ENCODE measurements around the gene SV2B. TPM values are rescaled to one million over a fixed set of nuclear protein-coding genes. Genes with fewer than 3 reads are reported as not detected.
A peak's percentile ranks its signal among the peaks of the same experiment; 100 is the strongest.

The SV2B gene
- total RNA-seq, 1 donor from 2014 or later = not detected

DNA sequence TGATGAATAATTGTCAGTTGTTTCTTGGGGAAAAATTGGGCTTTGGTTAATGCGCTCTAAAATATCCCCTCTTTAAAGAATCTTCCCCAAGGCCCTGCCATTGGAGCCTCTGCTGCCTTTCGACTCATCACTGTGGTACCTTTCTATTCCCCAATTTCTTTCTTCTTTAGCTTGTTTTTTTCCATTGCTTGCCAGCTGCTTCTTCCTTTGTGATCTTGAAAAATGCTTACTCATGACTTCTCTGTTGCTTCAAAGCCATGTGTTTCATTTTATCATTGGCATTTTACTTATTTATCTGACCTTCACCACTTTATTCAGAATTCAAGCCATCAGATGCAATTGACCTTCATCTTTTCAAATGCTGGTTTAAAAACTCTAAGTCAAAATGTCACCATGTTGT, 84.4 kb downstream of the SV2B start:
- Histone ChIP-seq H3K79me2 (ENCODE audit: insufficient read depth, low read length) (no peaks in the 10 kb centered on the region), H2AFZ (ENCODE audit: low read depth, low read length) (no peak overlapping the region), H3K36me3 (ENCODE audit: insufficient read depth, low read length) (no peaks in the 10 kb centered on the region), H3K9me3 (ENCODE audit: insufficient read depth, low read depth, low read length) (no peaks in the 10 kb centered on the region), H3K4me3 (ENCODE audit: insufficient read depth, low read depth, low read length) (no peak overlapping the region), H4K20me1 (ENCODE audit: insufficient read depth, low read length) (no peaks in the 10 kb centered on the region), H3K9ac (ENCODE audit: low read length) (no peak overlapping the region), H3K4me2 (ENCODE audit: low read length) (no peak overlapping the region), H3K27ac (ENCODE audit: low read depth, low read length) (no peak overlapping the region), H3K27me3 (ENCODE audit: insufficient read depth, low read length) (no peaks in the 10 kb centered on the region), H3K4me1 (ENCODE audit: insufficient read depth, low read length) (no peaks in the 10 kb centered on the region)
- no peak overlapping the region for H3K27ac Mint-ChIP-seq (ENCODE audit: unreplicated experiment)
- no peaks in the 10 kb centered on the region for H3K36me3 Mint-ChIP-seq (ENCODE audit: low read depth, unreplicated experiment)
- H3K4me3 Mint-ChIP-seq (ENCODE audit: unreplicated experiment) = no peak overlapping the region
- TF ChIP-seq, protein P1, sequence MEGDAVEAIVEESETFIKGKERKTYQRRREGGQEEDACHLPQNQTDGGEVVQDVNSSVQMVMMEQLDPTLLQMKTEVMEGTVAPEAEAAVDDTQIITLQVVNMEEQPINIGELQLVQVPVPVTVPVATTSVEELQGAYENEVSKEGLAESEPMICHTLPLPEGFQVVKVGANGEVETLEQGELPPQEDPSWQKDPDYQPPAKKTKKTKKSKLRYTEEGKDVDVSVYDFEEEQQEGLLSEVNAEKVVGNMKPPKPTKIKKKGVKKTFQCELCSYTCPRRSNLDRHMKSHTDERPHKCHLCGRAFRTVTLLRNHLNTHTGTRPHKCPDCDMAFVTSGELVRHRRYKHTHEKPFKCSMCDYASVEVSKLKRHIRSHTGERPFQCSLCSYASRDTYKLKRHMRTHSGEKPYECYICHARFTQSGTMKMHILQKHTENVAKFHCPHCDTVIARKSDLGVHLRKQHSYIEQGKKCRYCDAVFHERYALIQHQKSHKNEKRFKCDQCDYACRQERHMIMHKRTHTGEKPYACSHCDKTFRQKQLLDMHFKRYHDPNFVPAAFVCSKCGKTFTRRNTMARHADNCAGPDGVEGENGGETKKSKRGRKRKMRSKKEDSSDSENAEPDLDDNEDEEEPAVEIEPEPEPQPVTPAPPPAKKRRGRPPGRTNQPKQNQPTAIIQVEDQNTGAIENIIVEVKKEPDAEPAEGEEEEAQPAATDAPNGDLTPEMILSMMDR (IDR thresholded peaks at IDR 0.05; ENCODE audit: insufficient read depth, low read depth, low read length) = no peak
- no peaks in the 10 kb centered on the region for H3K9me3 Mint-ChIP-seq (ENCODE audit: unreplicated experiment)
- peaks cover 5% of the 10 kb centered on the region for H3K27me3 Mint-ChIP-seq (ENCODE audit: low read depth, unreplicated experiment)
- FAIRE-seq = no peak
- DNase-seq (ENCODE audit: low read depth) = no peak
- H3K4me1 Mint-ChIP-seq (ENCODE audit: low read depth, unreplicated experiment) = no peaks in the 10 kb centered on the region

DNA sequence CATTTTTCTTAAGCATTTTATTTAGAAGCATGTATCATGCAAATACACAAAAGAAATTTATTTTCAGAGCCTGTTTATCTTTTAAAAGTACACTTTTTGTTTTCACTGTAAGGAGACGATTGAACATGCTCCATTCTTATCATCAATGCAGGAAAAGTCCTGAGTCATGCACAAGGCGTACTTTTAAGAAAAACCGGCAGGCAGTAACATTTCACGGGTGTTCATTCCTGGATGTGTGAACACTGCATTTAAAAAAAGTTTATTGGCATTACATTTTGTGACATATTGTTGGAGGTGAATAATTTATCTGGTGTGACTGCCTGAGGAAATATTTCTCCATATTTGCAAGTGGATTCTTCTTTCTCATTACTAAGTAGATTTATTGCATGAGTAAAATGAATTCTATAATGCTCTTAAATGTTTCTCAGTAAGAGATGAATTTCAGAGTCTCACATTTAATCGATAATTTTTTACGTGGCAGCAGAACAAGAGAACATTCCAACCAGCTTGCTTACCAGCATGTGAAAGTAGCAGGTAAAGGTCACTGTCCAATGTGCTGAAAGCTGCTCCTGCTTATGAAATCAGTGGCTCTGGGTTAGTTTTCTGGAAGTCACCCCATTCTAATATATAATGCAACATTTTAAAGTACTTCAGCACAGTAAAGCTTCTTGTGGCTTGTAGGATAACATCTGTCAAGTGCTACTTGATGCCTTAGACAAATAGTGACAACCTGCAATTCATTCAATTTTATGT, 87.0 kb downstream of the SV2B start:
- Histone ChIP-seq H3K4me3 (ENCODE audit: insufficient read depth, low read depth, low read length) (no peak overlapping the region), H3K79me2 (ENCODE audit: insufficient read depth, low read length) (no peaks in the 10 kb centered on the region), H3K36me3 (ENCODE audit: insufficient read depth, low read length) (no peaks in the 10 kb centered on the region), H4K20me1 (ENCODE audit: insufficient read depth, low read length) (no peaks in the 10 kb centered on the region), H3K9me3 (ENCODE audit: insufficient read depth, low read depth, low read length) (no peaks in the 10 kb centered on the region), H3K9ac (ENCODE audit: low read length) (no peak overlapping the region), H3K4me1 (ENCODE audit: insufficient read depth, low read length) (no peaks in the 10 kb centered on the region), H3K27ac (ENCODE audit: low read depth, low read length) (no peak overlapping the region), H3K4me2 (ENCODE audit: low read length) (no peak overlapping the region), H2AFZ (ENCODE audit: low read depth, low read length) (no peak overlapping the region), H3K27me3 (ENCODE audit: insufficient read depth, low read length) (no peaks in the 10 kb centered on the region)
- H3K4me3 Mint-ChIP-seq (ENCODE audit: unreplicated experiment) = no peak overlapping the region
- peak; percentile 3 for DNase-seq (ENCODE audit: low read depth)
- no peaks in the 10 kb centered on the region for H3K9me3 Mint-ChIP-seq (ENCODE audit: unreplicated experiment)
- no peaks in the 10 kb centered on the region for H3K36me3 Mint-ChIP-seq (ENCODE audit: low read depth, unreplicated experiment)
- no peaks in the 10 kb centered on the region for H3K4me1 Mint-ChIP-seq (ENCODE audit: low read depth, unreplicated experiment)
- no peak overlapping the region for H3K27ac Mint-ChIP-seq (ENCODE audit: unreplicated experiment)
- H3K27me3 Mint-ChIP-seq (ENCODE audit: low read depth, unreplicated experiment) = peaks cover 7% of the 10 kb centered on the region
- FAIRE-seq = no peak
- no peak for TF ChIP-seq EZH2 (IDR thresholded peaks at IDR 0.05; ENCODE audit: insufficient read depth, low read length)
- TF ChIP-seq, protein P1 (IDR thresholded peaks at IDR 0.05; ENCODE audit: insufficient read depth, low read depth, low read length) = no peak

DNA sequence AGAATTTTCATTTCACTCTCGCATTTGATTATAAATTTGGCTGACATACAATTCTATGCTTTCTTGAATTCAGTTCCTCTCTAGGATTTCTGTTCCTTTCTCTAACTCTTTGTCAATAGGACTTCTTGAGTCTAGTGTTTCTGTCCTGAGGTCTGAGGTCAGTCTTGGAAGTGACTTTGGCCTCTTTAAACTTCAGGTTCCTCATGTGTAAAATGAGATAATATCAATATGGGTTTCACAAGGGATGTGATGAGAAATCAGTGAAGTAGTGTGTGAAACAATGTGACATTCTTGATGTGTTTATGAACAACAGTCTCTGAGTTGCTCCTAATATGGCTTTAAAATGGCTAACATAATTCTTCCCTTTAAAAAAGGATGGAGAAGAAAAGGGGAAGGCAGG, 92.2 kb downstream of the SV2B start:
- Mint-ChIP-seq H3K9me3 (ENCODE audit: unreplicated experiment) (no peaks in the 10 kb centered on the region), H3K4me1 (ENCODE audit: low read depth, unreplicated experiment) (no peaks in the 10 kb centered on the region), H3K27ac (ENCODE audit: unreplicated experiment) (no peak overlapping the region), H3K27me3 (ENCODE audit: low read depth, unreplicated experiment) (peaks cover 2% of the 10 kb centered on the region), H3K36me3 (ENCODE audit: low read depth, unreplicated experiment) (no peaks in the 10 kb centered on the region), H3K4me3 (ENCODE audit: unreplicated experiment) (no peak overlapping the region)
- Histone ChIP-seq H3K27ac (ENCODE audit: low read depth, low read length) (no peak overlapping the region), H4K20me1 (ENCODE audit: insufficient read depth, low read length) (no peaks in the 10 kb centered on the region), H3K9ac (ENCODE audit: low read length) (no peak overlapping the region), H2AFZ (ENCODE audit: low read depth, low read length) (no peak overlapping the region), H3K9me3 (ENCODE audit: insufficient read depth, low read depth, low read length) (no peaks in the 10 kb centered on the region), H3K4me1 (ENCODE audit: insufficient read depth, low read length) (no peaks in the 10 kb centered on the region), H3K36me3 (ENCODE audit: insufficient read depth, low read length) (no peaks in the 10 kb centered on the region), H3K4me3 (ENCODE audit: insufficient read depth, low read depth, low read length) (no peak overlapping the region), H3K79me2 (ENCODE audit: insufficient read depth, low read length) (no peaks in the 10 kb centered on the region), H3K27me3 (ENCODE audit: insufficient read depth, low read length) (peaks cover 2% of the 10 kb centered on the region), H3K4me2 (ENCODE audit: low read length) (no peak overlapping the region)
- TF ChIP-seq EZH2 (IDR thresholded peaks at IDR 0.05; ENCODE audit: insufficient read depth, low read length) = no peak
- TF ChIP-seq, protein P1 (IDR thresholded peaks at IDR 0.05; ENCODE audit: insufficient read depth, low read depth, low read length) = no peak
- no peak for FAIRE-seq
- DNase-seq (ENCODE audit: low read depth) = no peak

Data from astrocyte (in vitro differentiated cells and primary cell).